Measurements from ENCODE around the gene CCDC154.

The CCDC154 gene

GRCh38 chr16:1413684-1414531 is 30.4 kb downstream of the CCDC154 start (continued):
- TF ChIP-seq ZNF791 (tag by site-specific recombination; IDR thresholded peaks at IDR 0.05) (no peak), ZNF777 (tag by site-specific recombination; IDR thresholded peaks at IDR 0.05; ENCODE audit: borderline replicate concordance) (peak; percentile 99), GLIS2 (tag by site-specific recombination; IDR thresholded peaks at IDR 0.05) (peak; percentile 67), YY1 (tag by site-specific recombination; IDR thresholded peaks at IDR 0.05) (no peak), ZNF830 (tag by site-specific recombination; IDR thresholded peaks at IDR 0.05; ENCODE audit: low read depth) (no peak), PRDM10 (tag by site-specific recombination; IDR thresholded peaks at IDR 0.05) (no peak), ZSCAN18 (tag by site-specific recombination; IDR thresholded peaks at IDR 0.05) (no peak), ZNF169 (tag by site-specific recombination; IDR thresholded peaks at IDR 0.05) (no peak), GLI4 (tag by site-specific recombination; IDR thresholded peaks at IDR 0.05) (no peak), ZNF529 (tag by site-specific recombination; IDR thresholded peaks at IDR 0.05; ENCODE audit: insufficient replicate concordance) (no peak), ZNF776 (tag by site-specific recombination; IDR thresholded peaks at IDR 0.05; ENCODE audit: borderline replicate concordance) (no peak), ZNF248 (tag by site-specific recombination; IDR thresholded peaks at IDR 0.05) (no peak), ZNF18 (tag by site-specific recombination; IDR thresholded peaks at IDR 0.05) (no peak), PATZ1 (tag by site-specific recombination; IDR thresholded peaks at IDR 0.05) (peak; percentile 66), ZNF623 (tag by site-specific recombination; IDR thresholded peaks at IDR 0.05) (no peak), KLF1 (tag by site-specific recombination; IDR thresholded peaks at IDR 0.05) (no peak), ZNF266 (tag by site-specific recombination; IDR thresholded peaks at IDR 0.05; ENCODE audit: low read depth) (no peak), ZBTB11 (tag by site-specific recombination; conservative IDR thresholded peaks at IDR 0.05; ENCODE audit: low read depth) (0 out of 2 replicates have a peak, but pooled peaks have one; percentile 24), ZNF2 (tag by site-specific recombination; IDR thresholded peaks at IDR 0.05) (0 out of 2 replicates have a peak, but pooled peaks have one; percentile 27), ZBTB6 (tag by site-specific recombination; IDR thresholded peaks at IDR 0.05) (no peak), ZNF488 (tag by site-specific recombination; IDR thresholded peaks at IDR 0.05) (no peak), ZNF239 (tag by site-specific recombination; IDR thresholded peaks at IDR 0.05) (no peak), ZEB2 (tag by site-specific recombination; IDR thresholded peaks at IDR 0.05) (peak; percentile 41; the same call in 1 of the 2 replicates), ZNF664 (tag by site-specific recombination; IDR thresholded peaks at IDR 0.05) (no peak), ZNF302 (tag by site-specific recombination; IDR thresholded peaks at IDR 0.05; ENCODE audit: low read depth) (no peak)

All from HEK293 (cell line).